Uterus (tissue), 2 donors: Measurements from ENCODE around the gene ZNF407.

ENCODE experiments used
- POLR2A ChIP-seq, 2 donors: fragments of 450-650 bp; IDR thresholded peaks; one replicate each; pipeline ENCODE4 v1.6.1; 2016; ENCODE audit warnings: antibody characterized with exemption in 2 of 2, mild to moderate bottlenecking in 1 of 2, moderate library complexity in 1 of 2
- TF ChIP-seq, protein P1 (sequence below), 4 experiments: fragments of 200-600 bp in 2 of 4; fragments of 450-650 bp in 2 of 4; sonication (generic) in 2 of 4; IDR thresholded peaks; one replicate each; pipeline ENCODE4 v1.5.1; 2016 to 2019; ENCODE audit warnings: antibody characterized with exemption in 4 of 4, mild to moderate bottlenecking in 2 of 4, moderate library complexity in 1 of 4

DNA sequence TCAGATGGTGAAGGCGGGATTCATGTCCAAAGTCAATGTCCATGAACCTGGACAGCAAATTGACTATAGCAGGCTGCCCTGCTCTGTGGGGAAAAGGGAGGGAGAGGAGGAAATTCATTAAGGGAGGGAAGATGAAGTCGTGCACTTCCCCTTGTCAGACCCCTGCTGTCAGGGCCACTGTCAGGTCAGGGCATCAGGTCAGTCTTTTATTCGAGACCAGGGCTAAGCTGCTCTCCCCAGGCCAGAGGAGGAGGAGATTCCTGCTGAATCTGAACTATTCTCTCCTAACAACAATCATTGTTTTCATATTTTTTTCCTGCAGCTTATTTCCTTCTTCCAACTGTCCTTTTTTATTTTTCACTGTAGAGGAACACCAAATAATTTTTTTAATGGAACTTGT lies 46.2 kb upstream of the ZNF407 start:
- no peak for TF ChIP-seq POLR2A (IDR thresholded peaks at IDR 0.05)
- TF ChIP-seq, protein P1, sequence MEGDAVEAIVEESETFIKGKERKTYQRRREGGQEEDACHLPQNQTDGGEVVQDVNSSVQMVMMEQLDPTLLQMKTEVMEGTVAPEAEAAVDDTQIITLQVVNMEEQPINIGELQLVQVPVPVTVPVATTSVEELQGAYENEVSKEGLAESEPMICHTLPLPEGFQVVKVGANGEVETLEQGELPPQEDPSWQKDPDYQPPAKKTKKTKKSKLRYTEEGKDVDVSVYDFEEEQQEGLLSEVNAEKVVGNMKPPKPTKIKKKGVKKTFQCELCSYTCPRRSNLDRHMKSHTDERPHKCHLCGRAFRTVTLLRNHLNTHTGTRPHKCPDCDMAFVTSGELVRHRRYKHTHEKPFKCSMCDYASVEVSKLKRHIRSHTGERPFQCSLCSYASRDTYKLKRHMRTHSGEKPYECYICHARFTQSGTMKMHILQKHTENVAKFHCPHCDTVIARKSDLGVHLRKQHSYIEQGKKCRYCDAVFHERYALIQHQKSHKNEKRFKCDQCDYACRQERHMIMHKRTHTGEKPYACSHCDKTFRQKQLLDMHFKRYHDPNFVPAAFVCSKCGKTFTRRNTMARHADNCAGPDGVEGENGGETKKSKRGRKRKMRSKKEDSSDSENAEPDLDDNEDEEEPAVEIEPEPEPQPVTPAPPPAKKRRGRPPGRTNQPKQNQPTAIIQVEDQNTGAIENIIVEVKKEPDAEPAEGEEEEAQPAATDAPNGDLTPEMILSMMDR (IDR thresholded peaks at IDR 0.05): no peak
